WERI-Rb-1 (cell line): ENCODE measurements around the gene RGL3.
"Not testable (repeated sequence)": the region's sequence is repeated elsewhere in the genome, so short reads cannot be mapped to it uniquely, and the experiment has no call there.

Experiments
- DNase-seq: peaks from one replicate; pipeline ENCODE4 v3.0.0-alpha.2; 2020
- H3K27ac ChIP-seq: fragments of 250-450 bp; sonication (Bioruptor Pico); 2 replicates; pipeline ENCODE4 v1.5.1; 2020; ENCODE audit warnings: mild to moderate bottlenecking, moderate library complexity
- H3K27me3 ChIP-seq: fragments of 250-450 bp; sonication (Bioruptor Pico); 2 replicates; pipeline ENCODE4 v1.5.1; 2021; ENCODE audit warnings: mild to moderate bottlenecking, low read depth, moderate library complexity; ENCODE audit not compliant: insufficient read depth, severe bottlenecking
- H3K36me3 ChIP-seq: fragments of 250-450 bp; sonication (Bioruptor Pico); 2 replicates; pipeline ENCODE4 v1.5.1; 2020; ENCODE audit warnings: mild to moderate bottlenecking, moderate library complexity
- H3K4me3 ChIP-seq: 2 replicates; pipeline ENCODE4 v1.5.1; 2011; ENCODE audit warnings: low read depth, mild to moderate bottlenecking, control low read depth, low read length
- H3K9me3 ChIP-seq: fragments of 250-450 bp; sonication (Bioruptor Pico); 2 replicates; pipeline ENCODE4 v1.5.1; 2021; ENCODE audit warnings: mild to moderate bottlenecking, moderate library complexity; ENCODE audit not compliant: severe bottlenecking
- CTCF ChIP-seq: IDR thresholded peaks from 2 replicates; pipeline ENCODE4 v1.5.1; 2011; ENCODE audit warnings: low read depth, mild to moderate bottlenecking, control low read depth, inconsistent platforms, low read length

RGL3 gene

GRCh38 chr19:11456659-11457058, 37.5 kb upstream of the RGL3 start:
- H3K4me3 ChIP-seq, result no peak overlapping the region
- H3K36me3 ChIP-seq, result no peaks in the 10 kb centered on the region
- H3K9me3 ChIP-seq, result no peaks in the 10 kb centered on the region
- no peaks in the 10 kb centered on the region for H3K27me3 ChIP-seq
- no peak for TF ChIP-seq CTCF
- DNase-seq, result no peak
- no peak overlapping the region for H3K27ac ChIP-seq

- DNase-seq, H3K27ac ChIP-seq, H3K9me3 ChIP-seq, H3K36me3 ChIP-seq, H3K4me3 ChIP-seq, H3K27me3 ChIP-seq: not testable (repeated sequence)
Measured at GRCh38 chr19:11455233-11455554, 36.1 kb upstream of the RGL3 start.

- Histone ChIP-seq H3K27ac (no peak overlapping the region), H3K9me3 (no peaks in the 10 kb centered on the region), H3K36me3 (peaks cover 19% of the 10 kb centered on the region), H3K4me3 (no peak overlapping the region), H3K27me3 (no peaks in the 10 kb centered on the region)
- peak; percentile 55 for TF ChIP-seq CTCF
- DNase-seq, result no peak
Measured at GRCh38 chr19:11453468-11454341, 34.6 kb upstream of the RGL3 start.

GRCh38 chr19:11452620-11453310, 33.7 kb upstream of the RGL3 start:
- no peaks in the 10 kb centered on the region for H3K9me3 ChIP-seq
- H3K27ac ChIP-seq, result no peak overlapping the region
- no peaks in the 10 kb centered on the region for H3K27me3 ChIP-seq
- peak; percentile 50 for DNase-seq
- peaks cover 27% of the 10 kb centered on the region for H3K36me3 ChIP-seq
- H3K4me3 ChIP-seq, result no peak overlapping the region
- TF ChIP-seq CTCF, result peak; percentile 45; the same call in 1 of the 2 replicates

GRCh38 chr19:11451871-11452619, 32.9 kb upstream of the RGL3 start:
- no peak for DNase-seq
- H3K36me3 ChIP-seq, result peaks cover 29% of the 10 kb centered on the region
- no peaks in the 10 kb centered on the region for H3K9me3 ChIP-seq
- no peak overlapping the region for H3K4me3 ChIP-seq
- H3K27me3 ChIP-seq, result no peaks in the 10 kb centered on the region
- no peak overlapping the region for H3K27ac ChIP-seq
- no peak for TF ChIP-seq CTCF

- no peak for DNase-seq
Measured at GRCh38 chr19:11451327-11451870, 32.3 kb upstream of the RGL3 start.

More at GRCh38 chr19:11451327-11451870, 32.3 kb upstream of the RGL3 start:
- TF ChIP-seq CTCF, result no peak
- H3K9me3 ChIP-seq, result no peaks in the 10 kb centered on the region
- H3K27ac ChIP-seq, result no peak overlapping the region
- peaks cover 29% of the 10 kb centered on the region for H3K36me3 ChIP-seq
- H3K27me3 ChIP-seq, result no peaks in the 10 kb centered on the region
- H3K4me3 ChIP-seq, result no peak overlapping the region
